Activated CD4-positive, alpha-beta T cell treated with anti-CD3 and anti-CD28 coated beads for 1 hour (primary cell): ENCODE results near the gene TRMT61A.

Experiments used
- DNase-seq: peaks from one replicate; pipeline ENCODE4 v3.0.0-alpha.2; 2020

TRMT61A gene

GRCh38 chr14:103548463-103549351 is 19.7 kb downstream of the TRMT61A start:
- DNase-seq = no peak

GRCh38 chr14:103549361-103550311 is 20.6 kb downstream of the TRMT61A start:
- no peak for DNase-seq

DNA sequence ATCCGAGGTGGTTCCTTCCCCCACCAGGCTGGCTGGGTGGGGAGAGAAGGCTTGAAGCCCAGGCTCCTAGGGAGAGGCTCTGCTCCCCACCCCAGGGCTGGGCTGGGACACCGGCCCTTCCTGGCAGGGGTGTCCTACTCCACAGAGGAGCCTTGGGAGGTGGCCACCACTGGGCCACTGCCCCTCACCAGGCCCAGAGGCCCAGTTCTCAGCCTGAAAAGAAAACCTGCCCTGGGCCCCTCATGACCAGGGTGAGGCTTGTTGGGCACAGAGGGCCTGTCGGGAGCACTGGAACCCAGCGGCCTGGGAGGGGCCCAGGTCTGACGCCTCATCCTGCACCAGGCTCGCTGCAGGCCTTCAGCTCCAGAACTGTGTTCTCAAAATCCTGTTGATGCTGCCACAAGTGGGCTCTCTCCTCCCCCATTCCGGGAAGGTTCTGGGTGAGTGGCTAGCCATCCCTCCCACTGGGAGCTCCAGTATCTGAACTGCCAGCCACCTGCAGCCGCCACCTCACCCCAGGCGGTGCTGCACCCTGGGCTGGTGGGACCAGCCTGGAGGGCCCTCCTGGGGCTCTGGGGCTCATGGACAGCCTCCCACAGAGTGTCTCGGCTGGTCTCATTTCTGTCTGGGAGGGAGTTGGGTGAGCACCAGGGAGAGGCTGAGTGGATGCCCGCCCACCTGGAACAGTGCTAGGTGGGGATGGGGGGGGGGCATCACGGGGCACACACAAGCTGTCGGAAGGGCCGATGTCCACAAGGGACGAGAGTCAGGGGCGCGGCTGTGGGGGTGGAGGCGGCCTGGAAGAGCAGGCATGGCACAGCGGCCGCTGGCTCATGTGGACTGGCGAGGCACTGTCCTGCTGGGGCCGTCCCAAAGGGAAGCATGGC is 21.7 kb downstream of the TRMT61A start:
- no peak for DNase-seq

DNA sequence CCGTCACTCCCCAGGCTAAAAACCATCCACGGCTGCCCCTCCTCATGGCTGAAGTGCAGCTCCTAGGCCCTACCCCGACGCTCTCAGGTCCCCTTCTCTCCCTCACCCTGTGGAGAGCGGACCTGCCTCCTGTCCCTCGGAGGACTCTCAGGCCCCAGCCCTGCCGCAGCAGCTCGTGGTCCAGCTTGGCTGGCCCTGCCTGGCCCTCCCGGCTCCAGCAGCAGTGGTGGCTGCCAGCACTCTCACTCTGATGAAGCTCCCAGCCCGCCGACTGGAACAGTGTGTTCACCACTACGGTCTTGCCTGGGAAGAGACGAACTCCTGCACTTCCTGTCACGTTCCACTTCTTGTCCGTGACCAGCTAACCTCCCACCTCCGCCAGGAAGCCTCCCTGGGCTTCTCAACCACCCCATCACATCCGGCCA is 22.4 kb downstream of the TRMT61A start:
- no peak for DNase-seq

- DNase-seq = no peak
These were observed 23.2 kb downstream of the TRMT61A start for GRCh38 chr14:103552011-103552845.

DNA sequence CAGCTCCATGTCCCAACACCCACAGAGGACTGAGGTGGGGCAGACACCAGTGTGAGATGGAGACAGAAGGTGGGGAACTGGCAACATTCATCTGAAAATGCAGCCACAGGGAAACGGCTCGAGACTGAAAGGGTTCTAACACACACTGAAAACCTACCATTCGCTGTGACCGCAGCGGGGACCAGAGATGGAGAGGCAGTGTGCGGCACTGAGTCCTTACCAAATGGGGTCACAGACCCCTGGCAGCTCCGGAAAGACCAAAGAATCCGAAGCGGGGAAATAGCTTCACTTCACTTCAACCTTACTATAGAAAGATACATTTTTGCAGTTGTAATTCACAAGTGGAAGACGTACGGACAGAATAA is 23.8 kb downstream of the TRMT61A start:
- DNase-seq = no peak

- DNase-seq = no peak
These were observed 26.8 kb downstream of the TRMT61A start for GRCh38 chr14:103555559-103556337.

DNA sequence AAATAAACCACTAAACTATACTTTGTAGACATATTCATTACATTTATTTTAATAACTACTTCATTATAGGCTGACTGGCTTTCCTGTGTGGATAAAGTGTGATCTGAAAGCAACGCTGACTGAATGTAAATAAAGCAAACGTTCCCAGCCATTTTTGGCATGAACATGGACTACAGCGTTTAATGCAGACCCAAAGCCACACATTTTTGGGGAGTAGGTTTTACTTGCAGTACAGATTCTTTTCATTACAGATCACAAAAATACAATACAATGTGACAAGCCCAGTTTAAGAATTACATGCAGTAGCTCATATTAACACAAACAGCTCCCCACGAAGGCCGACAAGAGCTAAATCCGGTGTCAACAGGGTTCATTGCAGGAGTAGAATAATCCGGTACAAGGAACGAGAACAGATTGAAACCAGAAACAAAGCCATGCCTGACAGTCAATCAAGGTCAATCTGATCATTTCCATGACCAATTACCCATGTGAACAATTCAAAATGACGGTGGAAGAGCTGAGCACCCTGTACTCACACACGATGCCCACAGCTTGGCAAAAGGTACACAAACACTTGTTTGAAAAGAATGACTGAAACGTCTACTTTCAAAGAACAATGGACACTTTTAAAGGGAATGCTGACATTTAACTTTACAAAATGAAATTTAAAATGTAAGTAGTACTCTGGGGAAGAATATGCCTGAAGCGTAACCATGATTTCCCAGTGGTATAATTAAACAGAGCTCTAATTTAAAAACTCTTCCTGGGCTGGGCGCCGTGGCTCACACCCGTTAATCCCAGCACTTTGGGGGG is 28.2 kb downstream of the TRMT61A start:
- no peak for DNase-seq

- DNase-seq = no peak
These were observed 29.3 kb downstream of the TRMT61A start for GRCh38 chr14:103558071-103558882.

- DNase-seq = no peak
These were observed 30.8 kb downstream of the TRMT61A start for GRCh38 chr14:103559766-103560165.

GRCh38 chr14:103560691-103561090 is 31.7 kb downstream of the TRMT61A start:
- no peak for DNase-seq

DNA sequence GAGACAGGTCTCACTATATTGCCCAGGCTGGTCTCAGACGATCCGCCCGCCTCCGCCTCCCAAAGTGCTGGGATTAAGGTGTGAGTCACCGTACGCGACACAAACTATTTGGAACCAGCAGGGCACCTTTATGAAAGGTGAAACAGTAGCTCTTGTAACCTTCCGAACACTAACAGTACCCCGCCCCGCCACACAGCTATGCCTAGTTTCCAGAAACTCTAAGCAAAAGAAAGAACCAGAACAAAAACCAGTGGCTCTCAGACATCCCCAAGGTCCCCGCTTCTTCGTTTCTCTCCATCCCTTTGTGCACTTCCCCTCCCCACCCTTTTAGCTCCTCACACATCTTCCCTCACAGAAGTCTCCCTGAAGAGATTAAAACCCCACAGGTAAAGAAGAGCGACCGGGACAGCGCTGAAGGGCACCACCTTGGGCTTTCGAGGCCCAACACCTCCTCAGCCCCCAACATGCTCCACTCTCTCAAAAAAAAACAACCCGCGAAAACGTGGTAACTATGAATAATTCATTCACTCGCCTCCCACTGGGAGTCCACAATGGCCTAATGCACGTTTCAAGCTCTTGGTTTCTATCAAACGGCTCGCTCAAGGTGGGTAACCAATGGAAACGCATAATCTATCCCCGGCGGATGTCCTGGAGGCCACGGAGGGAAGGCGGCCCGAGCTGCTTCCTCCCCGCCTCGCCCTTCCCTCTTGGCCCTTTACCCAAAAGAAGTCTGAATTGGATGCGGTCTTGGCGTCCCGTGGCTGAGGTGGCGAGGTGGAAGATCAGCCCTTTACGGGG is 32.6 kb downstream of the TRMT61A start:
- DNase-seq = no peak

- no peak for DNase-seq
These were observed 33.1 kb downstream of the TRMT61A start for GRCh38 chr14:103562179-103562428.

GRCh38 chr14:103562429-103563225 is 33.6 kb downstream of the TRMT61A start, which contains the start of the genes BAG5 and COA8:
Gene BAG5, minus strand, starts transcription at chr14:103562657. Its CDS starts 1,493 bp downstream, at chr14:103561164.
Gene COA8, plus strand, starts transcription at chr14:103562960. Its CDS starts 42 bp downstream, at chr14:103563002.
- peak; percentile 78 for DNase-seq

DNA sequence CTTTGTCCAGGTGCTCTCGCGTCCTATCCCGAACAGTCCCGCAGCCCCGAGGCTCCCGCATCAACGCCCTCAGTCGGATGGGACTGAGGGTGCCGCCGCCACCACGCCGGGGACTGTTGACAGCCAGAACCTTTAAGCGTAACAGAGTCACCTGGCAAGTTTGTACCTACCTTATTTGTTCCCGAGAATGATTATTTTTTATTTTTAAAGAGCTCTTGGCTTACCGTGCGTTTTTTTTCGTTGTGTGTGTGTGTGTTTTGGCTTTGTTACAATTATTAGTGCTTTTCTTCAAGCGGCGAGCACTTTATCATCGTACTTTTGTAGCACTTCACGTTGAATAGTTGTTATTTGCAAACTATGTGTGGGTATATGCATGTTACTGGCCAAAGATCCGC is 34.2 kb downstream of the TRMT61A start:
- DNase-seq = no peak

GRCh38 chr14:103563844-103564505 is 35.0 kb downstream of the TRMT61A start:
- no peak for DNase-seq

GRCh38 chr14:103568952-103569351 is 40.0 kb downstream of the TRMT61A start:
- no peak for DNase-seq
